ENCODE measurements around the gene SLC25A47. TPM values are rescaled to one million over a fixed set of nuclear protein-coding genes. Genes with fewer than 3 reads are reported as not detected.
A peak's percentile ranks its signal among the peaks of the same experiment; 100 is the strongest.

The SLC25A47 gene
- total and polyA plus RNA-seq, 2 donors (not counting 1 experiment from before 2014, with no cell fraction given), result not detected

- H3K79me2 ChIP-seq (ENCODE audit: control insufficient read depth, insufficient read depth, low read length), result peaks cover 22% of the 10 kb centered on the region
- CTCF ChIA-PET, result interaction anchor here (0.7 to 4.8 kb wide), 9 partner anchors 36 to 184 kb away, joined by 3 to 52 read pairs (median 10); no protein-coding TSS in a partner anchor
These were observed 53.6 kb downstream of the SLC25A47 start for GRCh38 chr14:100376751-100377171.

More at GRCh38 chr14:100376751-100377171, 53.6 kb downstream of the SLC25A47 start:
- Histone ChIP-seq H3K4me1 (ENCODE audit: control insufficient read depth in 2 of 2, insufficient read depth in 2 of 2, low read length in 2 of 2) (peaks cover 32 to 46% of the 10 kb centered on the region in 2 donors), H4K20me1 (ENCODE audit: control insufficient read depth, insufficient read depth, low read length, poor library complexity, severe bottlenecking) (no peaks in the 10 kb centered on the region), H2AFZ (ENCODE audit: insufficient read depth, low read depth, low read length, poor library complexity, severe bottlenecking) (peak overlapping the region; percentile 77), H3K9me3 (ENCODE audit: control extremely low read depth in 1 of 3, control insufficient read depth in 2 of 3, insufficient read depth in 1 of 3, low read length in 2 of 3) (no peaks in the 10 kb centered on the region), H3K4me3 (ENCODE audit: control extremely low read depth in 1 of 5, extremely low read depth in 1 of 5, insufficient read depth in 1 of 5, low read depth in 2 of 5, low read length in 4 of 5) (peak overlapping the region; percentile 61 to 93 (median 84)), H3K4me2 (replicated peaks; ENCODE audit: low read depth, low read length, poor library complexity, severe bottlenecking) (peak overlapping the region; percentile 90), H3K27me3 (replicated peaks in 1 of 4; ENCODE audit: control extremely low read depth in 1 of 4, control insufficient read depth in 3 of 4, insufficient read depth in 4 of 4, low read length in 3 of 4) (no peaks in the 10 kb centered on the region), H3K27ac (ENCODE audit: low read length in 2 of 2) (peak overlapping the region; percentile 62 to 93), H3K9ac (ENCODE audit: low read length) (peak overlapping the region; percentile 80), H3K36me3 (replicated peaks in 1 of 2; ENCODE audit: control extremely low read depth in 1 of 2, control insufficient read depth in 1 of 2, extremely low read depth in 1 of 2, insufficient read depth in 2 of 2, low read length in 1 of 2) (peaks cover 0 to 9% of the 10 kb centered on the region in 2 experiments)
- Mint-ChIP-seq H3K27me3 (no peaks in the 10 kb centered on the region), H3K27ac (peak overlapping the region; percentile 93), H3K9me3 (ENCODE audit: insufficient read depth) (no peaks in the 10 kb centered on the region), H3K4me1 (peaks cover 40% of the 10 kb centered on the region), H3K4me3 (peak overlapping the region; percentile 95)
- TF ChIP-seq CTCF (IDR thresholded peaks at IDR 0.05) (no peak), EZH2 (IDR thresholded peaks at IDR 0.05; ENCODE audit: borderline replicate concordance, insufficient read depth, low read depth, low read length, poor library complexity, severe bottlenecking) (no peak)
- DNase-seq, result no peak
- intact Hi-C loops (cut with micrococcal nuclease), result loop anchor here (1.0 to 5.0 kb wide), 11 partner anchors 34 to 1986 kb away; partner anchors contain the start of genes CINP, CYP46A1, SLC25A29 and TECPR2
- ATAC-seq (ENCODE audit: low read depth), result no peak
- 14% methylated on average over 2 of the region's 7 CpGs for WGBS (ENCODE audit: insufficient coverage)
- POLR2A ChIA-PET, result no interaction called here

Small RNAs within 50 kb of the gene (small RNA-seq; reads per million reads assigned to genes)
- not detected for gene AL157871.3 (ENCODE audit: insufficient read length, low read depth, low replicate concordance)
- not detected for gene MIR345 (ENCODE audit: insufficient read length, low read depth, low replicate concordance)
- gene RN7SL523P (ENCODE audit: insufficient read length, low read depth, low replicate concordance), result not detected

Other genes starting within 250 kb of the SLC25A47 start
- 5.8 and 6.4 TPM in 2 replicates for gene DEGS2, start 163.7 kb upstream of the SLC25A47 start, total RNA-seq
- gene DEGS2, start 163.7 kb upstream of the SLC25A47 start, polyA plus RNA-seq, result 0.82 and 1.4 TPM in 2 replicates
- gene YY1, start 84.2 kb upstream of the SLC25A47 start, total RNA-seq, result 88.1 and 91.4 TPM in 2 replicates
- 24.0 and 34.7 TPM in 2 replicates for gene YY1, start 84.2 kb upstream of the SLC25A47 start, polyA plus RNA-seq
- 99.9 and 108 TPM in 2 replicates for gene SLC25A29, start 16.9 kb upstream of the SLC25A47 start, total RNA-seq
- 15.1 and 71.3 TPM in 2 replicates for gene SLC25A29, start 16.9 kb upstream of the SLC25A47 start, polyA plus RNA-seq
- gene WDR25, start 53.1 kb downstream of the SLC25A47 start, total RNA-seq, result 4.7 and 7.5 TPM in 2 replicates
- gene WDR25, start 53.1 kb downstream of the SLC25A47 start, polyA plus RNA-seq, result 1.9 and 3.0 TPM in 2 replicates

Data from B cell (primary cell).